ENCODE data around the gene CA4.
"Not testable (repeated sequence)": the region's sequence is repeated elsewhere in the genome, so short reads cannot be mapped to it uniquely, and the experiment has no call there.

Gene CA4

DNA sequence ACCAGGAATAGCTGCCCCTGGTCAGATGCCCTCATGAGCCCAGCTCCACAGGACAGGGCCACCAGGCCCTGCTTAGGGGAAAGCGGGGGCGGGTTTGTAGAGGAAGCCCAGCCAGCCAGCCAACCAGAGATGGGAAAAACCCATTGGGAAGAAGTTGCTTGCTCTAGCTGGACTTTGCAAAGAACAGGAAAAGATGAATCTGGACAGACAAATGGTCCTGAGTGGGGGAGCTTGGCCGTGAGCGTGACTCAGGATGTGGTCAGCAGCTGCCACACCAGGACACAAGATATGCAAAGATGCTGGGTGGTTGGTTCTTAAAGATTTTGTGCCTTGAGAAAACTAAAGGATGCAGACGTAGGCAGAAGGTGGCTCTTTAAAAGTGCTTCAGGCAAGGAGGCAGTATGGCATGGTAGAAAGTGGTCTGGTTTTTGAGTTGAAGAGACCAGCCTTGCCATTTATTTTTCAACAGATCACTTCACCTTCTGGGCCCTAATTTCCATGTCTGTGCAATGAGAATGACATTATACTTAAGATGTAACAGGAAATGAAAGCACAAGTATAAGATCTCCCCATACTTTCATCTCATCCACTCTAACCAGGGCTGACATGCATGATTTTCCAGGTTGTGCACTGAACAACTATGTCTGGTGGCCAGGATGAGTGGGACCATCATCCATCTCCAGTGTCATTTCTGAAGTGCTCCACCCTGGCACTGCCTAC lies 43.3 kb upstream of the CA4 start:
- H3K27me3 ChIP-seq (ENCODE audit: insufficient read depth, low read depth): no peaks in the 10 kb centered on the region
- H3K4me3 ChIP-seq (IDR thresholded peaks at IDR 0.05; ENCODE audit: insufficient read depth, low read depth, low read length): no peak overlapping the region
- H3K36me3 ChIP-seq (ENCODE audit: insufficient read depth): no peaks in the 10 kb centered on the region
- H4K20me1 ChIP-seq (ENCODE audit: insufficient read depth): no peaks in the 10 kb centered on the region
- no peak overlapping the region for H2AFZ ChIP-seq (ENCODE audit: low read depth)
- H3K79me2 ChIP-seq (ENCODE audit: insufficient read depth, low read depth): no peaks in the 10 kb centered on the region
- H3K27ac ChIP-seq: no peak overlapping the region
- H3K4me1 ChIP-seq (ENCODE audit: low read depth, poor library complexity, severe bottlenecking): no peaks in the 10 kb centered on the region
- TF ChIP-seq, protein P1, sequence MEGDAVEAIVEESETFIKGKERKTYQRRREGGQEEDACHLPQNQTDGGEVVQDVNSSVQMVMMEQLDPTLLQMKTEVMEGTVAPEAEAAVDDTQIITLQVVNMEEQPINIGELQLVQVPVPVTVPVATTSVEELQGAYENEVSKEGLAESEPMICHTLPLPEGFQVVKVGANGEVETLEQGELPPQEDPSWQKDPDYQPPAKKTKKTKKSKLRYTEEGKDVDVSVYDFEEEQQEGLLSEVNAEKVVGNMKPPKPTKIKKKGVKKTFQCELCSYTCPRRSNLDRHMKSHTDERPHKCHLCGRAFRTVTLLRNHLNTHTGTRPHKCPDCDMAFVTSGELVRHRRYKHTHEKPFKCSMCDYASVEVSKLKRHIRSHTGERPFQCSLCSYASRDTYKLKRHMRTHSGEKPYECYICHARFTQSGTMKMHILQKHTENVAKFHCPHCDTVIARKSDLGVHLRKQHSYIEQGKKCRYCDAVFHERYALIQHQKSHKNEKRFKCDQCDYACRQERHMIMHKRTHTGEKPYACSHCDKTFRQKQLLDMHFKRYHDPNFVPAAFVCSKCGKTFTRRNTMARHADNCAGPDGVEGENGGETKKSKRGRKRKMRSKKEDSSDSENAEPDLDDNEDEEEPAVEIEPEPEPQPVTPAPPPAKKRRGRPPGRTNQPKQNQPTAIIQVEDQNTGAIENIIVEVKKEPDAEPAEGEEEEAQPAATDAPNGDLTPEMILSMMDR (conservative IDR thresholded peaks at IDR 0.05; ENCODE audit: low read depth, low read length): no peak
- H3K9ac ChIP-seq: no peak overlapping the region
- no peak overlapping the region for H3K4me2 ChIP-seq

DNA sequence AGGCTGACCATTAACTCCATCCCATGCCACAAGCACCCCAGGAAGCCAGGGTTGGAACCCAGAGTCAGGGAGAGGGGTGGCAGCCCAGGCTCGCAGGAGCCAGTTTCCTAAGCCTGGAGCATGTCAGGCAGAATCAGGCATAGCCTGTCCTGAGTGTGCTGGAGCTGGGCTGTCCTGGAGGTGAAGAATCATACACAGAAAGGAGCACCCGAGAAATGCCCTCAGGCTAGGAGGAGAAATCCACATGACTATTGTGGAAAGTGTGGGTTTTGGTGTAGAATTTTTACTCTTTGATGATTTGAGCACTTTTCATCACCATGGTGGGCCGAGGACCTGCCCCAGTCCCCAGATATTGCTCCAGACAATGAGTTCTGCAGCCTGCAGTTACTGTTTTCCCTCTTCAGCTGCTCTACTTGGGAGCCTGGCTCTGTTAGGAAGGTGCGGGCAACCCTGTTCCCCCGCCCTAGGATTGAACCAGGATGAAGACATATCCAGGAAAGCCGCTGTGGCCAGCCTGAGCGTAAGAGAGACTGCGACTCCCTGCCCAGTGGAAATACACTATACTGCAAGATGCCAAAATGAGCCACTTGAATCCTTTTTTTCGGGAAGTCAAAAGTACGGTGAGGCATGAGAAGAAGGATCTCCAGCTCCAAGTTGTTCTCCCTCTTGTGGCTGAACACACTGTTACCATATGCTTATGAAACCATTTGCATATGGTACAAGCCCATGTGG lies 42.1 kb upstream of the CA4 start:
- Histone ChIP-seq H3K4me3 (IDR thresholded peaks at IDR 0.05; ENCODE audit: insufficient read depth, low read depth, low read length) (no peak overlapping the region), H3K9ac (no peak overlapping the region), H3K4me2 (no peak overlapping the region), H3K27ac (no peak overlapping the region), H4K20me1 (ENCODE audit: insufficient read depth) (no peaks in the 10 kb centered on the region), H3K36me3 (ENCODE audit: insufficient read depth) (no peaks in the 10 kb centered on the region), H3K27me3 (ENCODE audit: insufficient read depth, low read depth) (no peaks in the 10 kb centered on the region), H3K4me1 (ENCODE audit: low read depth, poor library complexity, severe bottlenecking) (no peaks in the 10 kb centered on the region), H3K79me2 (ENCODE audit: insufficient read depth, low read depth) (no peaks in the 10 kb centered on the region), H2AFZ (ENCODE audit: low read depth) (no peak overlapping the region)
- TF ChIP-seq, protein P1 (conservative IDR thresholded peaks at IDR 0.05; ENCODE audit: low read depth, low read length): no peak

DNA sequence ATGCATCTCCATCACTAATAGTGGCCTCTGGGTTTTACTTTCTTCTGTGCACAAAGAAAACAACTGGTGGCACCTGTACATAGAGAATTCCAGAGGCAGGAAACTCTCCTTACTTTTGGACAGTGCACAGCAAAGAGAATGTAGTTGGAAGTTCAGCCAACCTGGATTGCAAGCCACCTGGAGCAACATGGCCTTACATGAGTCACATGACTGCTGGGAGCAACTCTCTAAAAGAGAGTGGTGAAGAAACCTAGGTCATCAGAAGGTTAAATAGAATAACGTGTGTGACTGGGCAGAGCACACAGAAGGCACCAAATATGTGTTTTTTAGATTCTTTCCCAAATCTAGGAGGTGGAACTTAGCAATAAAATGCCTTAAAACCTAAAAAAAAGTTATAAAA lies 41.5 kb upstream of the CA4 start:
- not testable (repeated sequence) for H3K36me3 ChIP-seq (ENCODE audit: insufficient read depth); H3K4me3 ChIP-seq (IDR thresholded peaks at IDR 0.05; ENCODE audit: insufficient read depth, low read depth, low read length)

GRCh38 chr17:60108712-60109111 lies 41.1 kb upstream of the CA4 start:
- no peak overlapping the region for H2AFZ ChIP-seq (ENCODE audit: low read depth)
- no peak overlapping the region for H3K4me3 ChIP-seq (IDR thresholded peaks at IDR 0.05; ENCODE audit: insufficient read depth, low read depth, low read length)
- no peaks in the 10 kb centered on the region for H3K36me3 ChIP-seq (ENCODE audit: insufficient read depth)
- no peaks in the 10 kb centered on the region for H4K20me1 ChIP-seq (ENCODE audit: insufficient read depth)
- H3K4me2 ChIP-seq: no peak overlapping the region
- H3K4me1 ChIP-seq (ENCODE audit: low read depth, poor library complexity, severe bottlenecking): no peaks in the 10 kb centered on the region
- H3K27ac ChIP-seq: no peak overlapping the region
- H3K27me3 ChIP-seq (ENCODE audit: insufficient read depth, low read depth): no peaks in the 10 kb centered on the region
- H3K79me2 ChIP-seq (ENCODE audit: insufficient read depth, low read depth): no peaks in the 10 kb centered on the region
- TF ChIP-seq, protein P1 (conservative IDR thresholded peaks at IDR 0.05; ENCODE audit: low read depth, low read length): no peak
- no peak overlapping the region for H3K9ac ChIP-seq

More for the DNA sequence above, 41.5 kb upstream of the CA4 start:
- not testable (repeated sequence) for H3K9ac ChIP-seq; H3K27ac ChIP-seq; H3K79me2 ChIP-seq (ENCODE audit: insufficient read depth, low read depth); H3K4me2 ChIP-seq; H4K20me1 ChIP-seq (ENCODE audit: insufficient read depth); H3K27me3 ChIP-seq (ENCODE audit: insufficient read depth, low read depth); H2AFZ ChIP-seq (ENCODE audit: low read depth); H3K4me1 ChIP-seq (ENCODE audit: low read depth, poor library complexity, severe bottlenecking)

GRCh38 chr17:60109161-60109560 lies 40.6 kb upstream of the CA4 start:
- TF ChIP-seq, protein P1 (conservative IDR thresholded peaks at IDR 0.05; ENCODE audit: low read depth, low read length): no peak

More at GRCh38 chr17:60109161-60109560, 40.6 kb upstream of the CA4 start:
- H3K27ac ChIP-seq: no peak overlapping the region
- H3K4me3 ChIP-seq (IDR thresholded peaks at IDR 0.05; ENCODE audit: insufficient read depth, low read depth, low read length): no peak overlapping the region
- no peaks in the 10 kb centered on the region for H3K36me3 ChIP-seq (ENCODE audit: insufficient read depth)
- H2AFZ ChIP-seq (ENCODE audit: low read depth): no peak overlapping the region
- H3K4me2 ChIP-seq: no peak overlapping the region
- H3K9ac ChIP-seq: no peak overlapping the region
- no peaks in the 10 kb centered on the region for H4K20me1 ChIP-seq (ENCODE audit: insufficient read depth)
- no peaks in the 10 kb centered on the region for H3K79me2 ChIP-seq (ENCODE audit: insufficient read depth, low read depth)
- H3K4me1 ChIP-seq (ENCODE audit: low read depth, poor library complexity, severe bottlenecking): no peaks in the 10 kb centered on the region
- H3K27me3 ChIP-seq (ENCODE audit: insufficient read depth, low read depth): no peaks in the 10 kb centered on the region

Measured in KMS-11 (cell line).